Liver (tissue), 9 donors: ENCODE results near the gene DPPA3. TPM values are rescaled to one million over a fixed set of nuclear protein-coding genes. Genes with fewer than 3 reads are reported as not detected.

Source experiments
- DNase-seq: peaks from one replicate; pipeline ENCODE4 v3.0.0-alpha.2; 2017; ENCODE audit warnings: low spot score
- H3K27ac ChIP-seq, 2 donors: one replicate each; pipeline ENCODE4 v1.7.0; 2013; ENCODE audit warnings: inconsistent platforms in 2 of 2, low read length in 2 of 2, control low read depth in 1 of 2, low read depth in 1 of 2, mild to moderate bottlenecking in 1 of 2
- H3K27me3 ChIP-seq, 4 donors: one replicate each; pipeline versions ENCODE4 v1.6.1 to v1.7.0; 2013; ENCODE audit warnings: low read length in 3 of 4, inconsistent platforms in 1 of 4, mild to moderate bottlenecking in 1 of 4, moderate library complexity in 1 of 4; ENCODE audit not compliant: control insufficient read depth in 4 of 4, insufficient read depth in 4 of 4
- H3K36me3 ChIP-seq, 4 donors: one replicate each; pipeline versions ENCODE4 v1.6.1 to v1.7.0; 2013; ENCODE audit warnings: low read length in 3 of 4, mild to moderate bottlenecking in 3 of 4, low read depth in 1 of 4, moderate library complexity in 1 of 4; ENCODE audit not compliant: control insufficient read depth in 4 of 4, insufficient read depth in 3 of 4
- H3K4me1 ChIP-seq, 4 donors: one replicate each; pipeline versions ENCODE4 v1.6.1 to v1.7.0; 2013; ENCODE audit warnings: low read length in 3 of 4, mild to moderate bottlenecking in 3 of 4, moderate library complexity in 1 of 4; ENCODE audit not compliant: control insufficient read depth in 4 of 4, insufficient read depth in 4 of 4
- H3K4me3 ChIP-seq, 3 donors: one replicate each; pipeline versions ENCODE4 v1.6.1 to v1.7.0; 2013; ENCODE audit warnings: low read length in 3 of 3, control low read depth in 1 of 3, low read depth in 1 of 3, mild to moderate bottlenecking in 1 of 3
- H3K9ac ChIP-seq, 2 donors: one replicate each; pipeline ENCODE4 v1.7.0; 2013; ENCODE audit warnings: low read length in 2 of 2, mild to moderate bottlenecking in 2 of 2, moderate library complexity in 2 of 2, control low read depth in 1 of 2, low read depth in 1 of 2
- H3K9me3 ChIP-seq, 4 donors: one replicate each; pipeline versions ENCODE4 v1.6.1 to v1.7.0; 2013; ENCODE audit warnings: low read length in 3 of 4; ENCODE audit not compliant: control insufficient read depth in 4 of 4
- CTCF ChIP-seq: fragments of 150-350 bp; IDR thresholded peaks from 2 replicates; pipeline ENCODE4 v1.5.1; 2017; ENCODE audit warnings: improper control_type of control experiment, low read depth, low read length; ENCODE audit not compliant: missing input control
- EGR1 ChIP-seq, 2 donors: IDR thresholded peaks; 2 replicates each; pipeline ENCODE4 v1.6.1; 2016 to 2018; ENCODE audit warnings: antibody characterized with exemption in 2 of 2, low read depth in 2 of 2
- FOXA1 ChIP-seq: IDR thresholded peaks from 2 replicates; pipeline ENCODE4 v1.6.1; 2016; ENCODE audit warnings: antibody characterized with exemption
- FOXA2 ChIP-seq: IDR thresholded peaks from 2 replicates; pipeline ENCODE4 v1.6.1; 2016; ENCODE audit warnings: antibody characterized with exemption
- GABPA ChIP-seq, 2 donors: IDR thresholded peaks in 1 of 2; conservative IDR thresholded peaks in 1 of 2; 2 replicates each; pipeline ENCODE4 v1.6.1; 2016; ENCODE audit warnings: antibody characterized with exemption in 2 of 2, mild to moderate bottlenecking in 1 of 2, moderate library complexity in 1 of 2
- HNF4A ChIP-seq, 2 donors: conservative IDR thresholded peaks; 2 replicates each; pipeline ENCODE4 v1.6.1; 2016; ENCODE audit warnings: antibody characterized with exemption in 2 of 2, mild to moderate bottlenecking in 2 of 2
- HNF4G ChIP-seq: IDR thresholded peaks from 2 replicates; pipeline ENCODE4 v1.6.1; 2016; ENCODE audit warnings: antibody characterized with exemption
- JUND ChIP-seq, 2 donors: IDR thresholded peaks; 2 replicates each; pipeline ENCODE4 v1.6.1; 2016; ENCODE audit warnings: antibody characterized with exemption in 2 of 2
- MAX ChIP-seq: IDR thresholded peaks from 2 replicates; pipeline ENCODE4 v1.6.1; 2016; ENCODE audit warnings: antibody characterized with exemption
- NR2F2 ChIP-seq: IDR thresholded peaks from 2 replicates; pipeline ENCODE4 v1.6.1; 2016; ENCODE audit warnings: antibody characterized with exemption
- RAD21 ChIP-seq, 2 donors: IDR thresholded peaks; 2 replicates each; pipeline ENCODE4 v1.6.1; 2016; ENCODE audit warnings: antibody characterized with exemption in 2 of 2, mild to moderate bottlenecking in 2 of 2
- REST ChIP-seq: IDR thresholded peaks from 2 replicates; pipeline ENCODE4 v1.6.1; 2016; ENCODE audit warnings: antibody characterized with exemption, mild to moderate bottlenecking
- RXRA ChIP-seq, 2 donors: IDR thresholded peaks; 2 replicates each; pipeline ENCODE4 v1.6.1; 2017 to 2018; ENCODE audit warnings: antibody characterized with exemption in 2 of 2, mild to moderate bottlenecking in 1 of 2
- TAF1 ChIP-seq: conservative IDR thresholded peaks from 2 replicates; pipeline ENCODE4 v1.6.1; 2016; ENCODE audit warnings: antibody characterized with exemption, mild to moderate bottlenecking
- YY1 ChIP-seq: IDR thresholded peaks from 2 replicates; pipeline ENCODE4 v1.6.1; 2016; ENCODE audit warnings: antibody characterized with exemption, mild to moderate bottlenecking
- ZBTB33 ChIP-seq: IDR thresholded peaks from 2 replicates; pipeline ENCODE4 v1.6.1; 2016; ENCODE audit warnings: antibody characterized with exemption
- WGBS: extraction: QIAGEN DNeasy Blood & Tissue Kit; methylation state at CpG from one replicate; pipeline ENCODE4 v1.1.7; 2013; 5-methylcytosine and 5-hydroxymethylcytosine counted together
- polyA plus RNA-seq, 2 donors: library from polyadenylated mRNA; stranded (reverse) in 1 of 2; unstranded in 1 of 2; fragments of 200-250 nt in 1 of 2; fragments of >200 nt in 1 of 2; fragmentation: Nextera tagmentation in 1 of 2; extraction: Ambion mirVana in 1 of 2; gene quantifications; one replicate each; pipeline versions ENCODE4 v1.2.1 to v1.2.3, GENCODE V29; 2013 to 2015
- total RNA-seq, 2 donors: library from RNA; depleted of rRNA; stranded (reverse); fragments of >200 nt; gene quantifications; one replicate each; pipeline ENCODE4 v1.2.3, GENCODE V29; 2014
- donor health status: healthy.
- donor health status: healthy.
- donor health status: healthy.
- donor health status: healthy.
- donor health status: healthy.

The DPPA3 gene
- total and polyA plus RNA-seq, 4 donors: not detected

- no peak for TF ChIP-seq MAX
- no peak for TF ChIP-seq CTCF
- no peak for TF ChIP-seq YY1
- no peak for TF ChIP-seq HNF4G
- TF ChIP-seq NR2F2: no peak
- no peak for TF ChIP-seq REST
- TF ChIP-seq JUND (IDR thresholded peaks at IDR 0.05): no peak
- no peak for TF ChIP-seq FOXA1
- TF ChIP-seq RAD21 (IDR thresholded peaks at IDR 0.05): no peak
- no peak for TF ChIP-seq EGR1 (IDR thresholded peaks at IDR 0.05; ENCODE audit: low read depth in 2 of 2)
- TF ChIP-seq GABPA (IDR thresholded peaks at IDR 0.05 in 1 of 2, conservative IDR thresholded peaks at IDR 0.05 in 1 of 2): no peak
- no peak for TF ChIP-seq RXRA (IDR thresholded peaks at IDR 0.05)
- TF ChIP-seq HNF4A (conservative IDR thresholded peaks at IDR 0.05): no peak
- TF ChIP-seq ZBTB33: no peak
- no peak for TF ChIP-seq FOXA2
- no peak for TF ChIP-seq TAF1
- Histone ChIP-seq H3K27ac (no peak overlapping the region), H3K9me3 (no peaks in the 10 kb centered on the region), H3K9ac (no peak overlapping the region), H3K4me3 (no peak overlapping the region), H3K4me1 (no peaks in the 10 kb centered on the region), H3K27me3 (no peaks in the 10 kb centered on the region), H3K36me3 (no peaks in the 10 kb centered on the region)
- WGBS: 59% methylated on average over 3 of the region's 3 CpGs
- DNase-seq: no peak
Observed at GRCh38 chr12:7694556-7695236, 16.5 kb upstream of the DPPA3 start.

GRCh38 chr12:7695237-7695560 lies 16.0 kb upstream of the DPPA3 start:
- Histone ChIP-seq H3K36me3 (no peaks in the 10 kb centered on the region), H3K9me3 (no peaks in the 10 kb centered on the region), H3K4me3 (no peak overlapping the region), H3K9ac (no peak overlapping the region), H3K4me1 (no peaks in the 10 kb centered on the region), H3K27me3 (no peaks in the 10 kb centered on the region), H3K27ac (no peak overlapping the region)
- no peak for DNase-seq
- WGBS: 36% methylated on average over 10 of the region's 10 CpGs
- no peak for TF ChIP-seq ZBTB33
- TF ChIP-seq YY1: no peak
- no peak for TF ChIP-seq HNF4A (conservative IDR thresholded peaks at IDR 0.05)
- no peak for TF ChIP-seq JUND (IDR thresholded peaks at IDR 0.05)
- TF ChIP-seq REST: no peak
- TF ChIP-seq MAX: no peak
- TF ChIP-seq RXRA (IDR thresholded peaks at IDR 0.05): no peak
- TF ChIP-seq GABPA (IDR thresholded peaks at IDR 0.05 in 1 of 2, conservative IDR thresholded peaks at IDR 0.05 in 1 of 2): no peak
- TF ChIP-seq HNF4G: no peak
